NCI-H2227 treated with DMSO at 0.1 percent for 48 hours (cell line): ENCODE results near the gene GBX1.

Experiments used
- DNase-seq: peaks from one replicate; lab custom pipeline; 2025; lab: John Stamatoyannopoulos, UW

The GBX1 gene

GRCh38 chr7:151114151-151115090 lies 53.1 kb downstream of the GBX1 start:
- no peak for DNase-seq

GRCh38 chr7:151113344-151114150 lies 53.9 kb downstream of the GBX1 start:
- DNase-seq: no peak

- peak; percentile 33 for DNase-seq
Measured at GRCh38 chr7:151110941-151111645, 56.4 kb downstream of the GBX1 start.

GRCh38 chr7:151110236-151110940 lies 57.1 kb downstream of the GBX1 start:
- no peak for DNase-seq

- no peak for DNase-seq
Measured at GRCh38 chr7:151109094-151110048, 58.1 kb downstream of the GBX1 start.

GRCh38 chr7:151107882-151108281 lies 59.6 kb downstream of the GBX1 start:
- DNase-seq: no peak

GRCh38 chr7:151104411-151105235 lies 62.9 kb downstream of the GBX1 start:
- no peak for DNase-seq

GRCh38 chr7:151103973-151104372 lies 63.5 kb downstream of the GBX1 start:
- no peak for DNase-seq

- no peak for DNase-seq
Measured at GRCh38 chr7:151102991-151103390, 64.5 kb downstream of the GBX1 start.

GRCh38 chr7:151101621-151102396 lies 65.7 kb downstream of the GBX1 start:
- no peak for DNase-seq

- no peak for DNase-seq
Measured at GRCh38 chr7:151100921-151101320, 66.6 kb downstream of the GBX1 start.

- no peak for DNase-seq
Measured at GRCh38 chr7:151099486-151100211, 67.8 kb downstream of the GBX1 start.
